ACC112 (cell line): ENCODE measurements around the gene ARAP1.

ENCODE experiments used
- H2AFZ ChIP-seq: fragments of 200-600 bp; sonication (generic); one replicate; pipeline ENCODE4 v1.6.0; 2017; ENCODE audit warnings: antibody characterized with exemption, low read length; ENCODE audit not compliant: unreplicated experiment
- H3K27ac ChIP-seq: fragments of 200-600 bp; sonication (generic); 2 replicates; pipeline ENCODE4 v1.5.1; 2014; ENCODE audit warnings: low read depth, mild to moderate bottlenecking, antibody characterized with exemption, low read length, moderate library complexity
- H3K27me3 ChIP-seq: fragments of 200-600 bp; sonication (generic); 2 replicates; pipeline ENCODE4 v1.6.1; 2014; ENCODE audit warnings: mild to moderate bottlenecking, antibody characterized with exemption, low read length, moderate library complexity, mixed read lengths; ENCODE audit not compliant: insufficient read depth
- H3K36me3 ChIP-seq: fragments of 200-600 bp; sonication (generic); 2 replicates; pipeline ENCODE4 v1.6.1; 2016; ENCODE audit warnings: mild to moderate bottlenecking, antibody characterized with exemption, low read length, moderate library complexity, mixed read lengths; ENCODE audit not compliant: insufficient read depth
- H3K4me1 ChIP-seq: fragments of 200-600 bp; sonication (generic); one replicate; pipeline ENCODE4 v1.6.1; 2016; ENCODE audit warnings: low read length, mixed read lengths; ENCODE audit not compliant: insufficient read depth, unreplicated experiment, control insufficient read depth
- H3K4me3 ChIP-seq: fragments of 200-600 bp; sonication (generic); 2 replicates; pipeline ENCODE4 v1.5.1; 2014; ENCODE audit warnings: mild to moderate bottlenecking, low read depth, low read length
- H3K79me2 ChIP-seq: fragments of 200-600 bp; sonication (generic); one replicate; pipeline ENCODE4 v1.6.0; 2016; ENCODE audit warnings: low read length; ENCODE audit not compliant: control insufficient read depth, unreplicated experiment, insufficient read depth

Gene ARAP1

GRCh38 chr11:72772059-72772458, 19.9 kb upstream of the ARAP1 start:
- peaks cover 27% of the 10 kb centered on the region for H3K4me1 ChIP-seq
- no peak overlapping the region for H3K27ac ChIP-seq
- no peaks in the 10 kb centered on the region for H3K79me2 ChIP-seq
- no peaks in the 10 kb centered on the region for H3K36me3 ChIP-seq
- H2AFZ ChIP-seq, result no peak overlapping the region
- no peaks in the 10 kb centered on the region for H3K27me3 ChIP-seq
- H3K4me3 ChIP-seq, result no peak overlapping the region

- no peaks in the 10 kb centered on the region for H3K79me2 ChIP-seq
- no peak overlapping the region for H3K27ac ChIP-seq
- H3K36me3 ChIP-seq, result no peaks in the 10 kb centered on the region
- peaks cover 27% of the 10 kb centered on the region for H3K4me1 ChIP-seq
- H3K27me3 ChIP-seq, result no peaks in the 10 kb centered on the region
- no peak overlapping the region for H2AFZ ChIP-seq
- no peak overlapping the region for H3K4me3 ChIP-seq
Measured at GRCh38 chr11:72771507-72771906, 19.3 kb upstream of the ARAP1 start.

DNA sequence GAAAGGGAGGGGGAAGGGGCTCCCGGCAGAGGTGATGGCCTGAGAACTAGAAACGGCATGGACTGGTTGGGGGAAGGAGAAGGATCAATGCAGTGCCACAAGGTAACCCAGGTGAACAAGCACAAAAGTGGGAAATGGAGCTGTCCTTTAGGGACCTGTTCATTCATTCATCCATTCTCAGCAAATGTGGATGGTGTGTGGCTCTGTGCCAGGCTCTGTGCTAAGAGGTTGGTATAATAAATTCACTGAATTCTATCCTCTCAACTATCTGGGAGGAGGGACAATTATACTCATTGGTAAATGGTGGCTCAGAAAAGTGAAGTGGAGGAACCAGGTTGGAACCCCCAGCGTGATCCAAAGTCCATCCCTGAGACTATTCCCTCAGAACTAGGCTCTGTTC, 18.6 kb upstream of the ARAP1 start:
- H3K36me3 ChIP-seq, result no peaks in the 10 kb centered on the region
- no peaks in the 10 kb centered on the region for H3K79me2 ChIP-seq
- no peak overlapping the region for H3K4me3 ChIP-seq
- no peak overlapping the region for H2AFZ ChIP-seq
- no peaks in the 10 kb centered on the region for H3K27me3 ChIP-seq
- H3K4me1 ChIP-seq, result peaks cover 27% of the 10 kb centered on the region
- H3K27ac ChIP-seq, result no peak overlapping the region

DNA sequence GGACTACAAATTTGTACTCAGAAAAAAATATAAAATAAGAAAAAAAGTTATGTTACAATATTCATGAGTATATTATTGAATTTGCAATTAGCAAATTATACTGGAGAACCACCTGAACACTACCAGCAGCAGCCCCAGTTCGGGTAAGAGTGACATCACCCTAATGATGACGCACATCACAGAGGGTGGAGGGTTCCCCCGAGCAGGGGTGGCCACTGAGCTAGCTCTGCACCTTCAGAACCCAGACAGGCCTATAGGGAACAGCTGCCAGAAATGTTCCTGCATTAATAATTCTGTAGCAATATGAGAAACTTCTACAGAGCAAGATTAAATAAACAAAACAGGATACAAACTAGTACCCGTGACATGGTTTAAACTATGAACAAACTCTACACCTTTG, 17.5 kb upstream of the ARAP1 start:
- no peak overlapping the region for H3K27ac ChIP-seq
- peaks cover 27% of the 10 kb centered on the region for H3K4me1 ChIP-seq
- H3K36me3 ChIP-seq, result no peaks in the 10 kb centered on the region
- H3K79me2 ChIP-seq, result no peaks in the 10 kb centered on the region
- no peak overlapping the region for H2AFZ ChIP-seq
- no peaks in the 10 kb centered on the region for H3K27me3 ChIP-seq
- H3K4me3 ChIP-seq, result no peak overlapping the region

DNA sequence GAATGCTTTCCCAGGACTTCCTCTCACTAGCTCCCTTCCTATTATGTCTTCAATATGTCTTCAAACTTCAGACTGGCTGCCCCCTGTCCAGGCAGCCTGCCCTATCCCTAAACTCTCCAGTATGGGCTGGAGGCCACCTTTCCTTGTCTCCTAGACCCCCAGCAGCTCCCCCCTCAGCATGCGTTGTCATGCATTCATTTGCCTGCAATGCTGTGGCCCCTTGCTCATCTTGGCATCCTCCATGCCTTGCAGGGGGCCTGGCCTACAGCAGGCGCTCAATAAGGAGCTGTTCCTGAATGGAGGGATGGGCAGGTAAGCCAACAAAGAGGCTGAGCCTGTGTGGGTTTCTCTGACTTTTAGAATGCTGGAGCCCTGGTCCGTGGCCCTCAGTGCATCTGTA, 16.4 kb upstream of the ARAP1 start:
- H3K4me3 ChIP-seq, result no peak overlapping the region
- H3K27ac ChIP-seq, result no peak overlapping the region
- peaks cover 23% of the 10 kb centered on the region for H3K4me1 ChIP-seq
- H3K27me3 ChIP-seq, result no peaks in the 10 kb centered on the region
- H3K36me3 ChIP-seq, result no peaks in the 10 kb centered on the region
- no peaks in the 10 kb centered on the region for H3K79me2 ChIP-seq
- H2AFZ ChIP-seq, result no peak overlapping the region

DNA sequence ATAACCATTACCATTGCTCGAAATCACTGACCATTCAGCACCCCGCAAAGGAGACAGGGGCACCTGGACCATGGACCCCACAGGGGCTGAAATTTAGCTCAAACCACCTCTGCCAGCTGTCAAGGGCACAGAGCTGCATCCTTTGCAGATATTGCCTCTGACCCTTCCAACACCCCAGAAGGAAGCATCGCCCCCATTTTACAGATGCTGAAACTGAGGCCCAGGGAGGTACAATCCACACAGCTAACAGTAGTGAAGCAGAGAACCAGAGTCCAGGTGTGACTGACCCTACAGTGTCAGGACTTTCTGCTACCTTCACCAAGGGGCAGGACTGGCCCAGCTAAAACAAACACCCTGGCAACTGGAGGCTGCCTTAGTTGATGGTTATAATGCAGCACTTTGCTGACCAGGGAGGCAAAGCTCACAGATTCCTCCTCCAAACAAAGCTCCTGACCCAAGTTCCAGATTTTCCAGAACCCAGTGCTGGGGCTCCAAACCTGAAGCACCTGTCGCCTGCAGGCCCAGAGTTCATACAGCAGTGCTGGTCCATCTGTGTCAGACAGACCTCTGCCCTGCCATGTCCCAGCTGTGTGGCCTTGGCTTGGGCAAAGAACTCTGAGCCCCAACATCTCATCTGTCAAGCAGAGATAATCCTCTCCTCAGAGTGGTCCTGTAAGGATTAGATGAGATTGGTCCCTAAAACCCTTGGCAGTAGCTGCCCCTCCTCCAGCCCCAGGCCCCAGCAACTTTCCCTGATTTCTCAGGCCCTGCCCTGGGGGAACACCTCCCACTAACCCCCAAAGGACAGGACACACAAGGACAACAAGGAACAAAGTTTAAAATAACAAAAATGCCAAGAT, 15.2 kb upstream of the ARAP1 start:
- Histone ChIP-seq H3K27ac (no peak overlapping the region), H2AFZ (no peak overlapping the region), H3K36me3 (no peaks in the 10 kb centered on the region), H3K4me3 (no peak overlapping the region), H3K27me3 (no peaks in the 10 kb centered on the region), H3K79me2 (no peaks in the 10 kb centered on the region), H3K4me1 (peaks cover 12% of the 10 kb centered on the region)

GRCh38 chr11:72766152-72766902, 14.1 kb upstream of the ARAP1 start:
- no peaks in the 10 kb centered on the region for H3K36me3 ChIP-seq
- no peak overlapping the region for H2AFZ ChIP-seq
- H3K27me3 ChIP-seq, result no peaks in the 10 kb centered on the region
- no peak overlapping the region for H3K27ac ChIP-seq
- H3K79me2 ChIP-seq, result no peaks in the 10 kb centered on the region
- H3K4me3 ChIP-seq, result no peak overlapping the region
- peaks cover 4% of the 10 kb centered on the region for H3K4me1 ChIP-seq

GRCh38 chr11:72764503-72764902, 12.3 kb upstream of the ARAP1 start:
- no peaks in the 10 kb centered on the region for H3K4me1 ChIP-seq
- no peak overlapping the region for H2AFZ ChIP-seq
- H3K27ac ChIP-seq, result no peak overlapping the region
- no peaks in the 10 kb centered on the region for H3K27me3 ChIP-seq
- no peaks in the 10 kb centered on the region for H3K79me2 ChIP-seq
- H3K4me3 ChIP-seq, result no peak overlapping the region
- no peaks in the 10 kb centered on the region for H3K36me3 ChIP-seq

DNA sequence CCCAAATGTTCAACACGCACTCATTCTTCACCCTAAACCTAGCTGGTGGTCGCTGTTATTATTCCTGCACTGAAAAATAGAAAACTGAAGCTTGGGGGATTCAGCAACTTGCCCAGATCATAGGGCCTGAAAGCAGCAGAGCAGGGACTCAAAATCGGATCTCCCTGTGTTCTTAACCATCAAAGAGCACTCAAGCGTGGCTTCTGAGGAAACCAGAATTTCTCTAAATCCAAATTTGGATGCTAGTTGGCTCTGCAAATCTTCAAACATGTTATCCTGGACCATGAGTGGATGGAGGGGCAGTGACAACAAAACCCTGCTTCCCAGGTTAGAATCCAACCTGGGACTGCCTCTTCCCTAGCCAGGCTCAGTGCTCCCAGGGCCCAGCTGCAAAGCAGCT, 11.6 kb upstream of the ARAP1 start:
- Histone ChIP-seq H3K4me1 (no peaks in the 10 kb centered on the region), H3K4me3 (no peak overlapping the region), H3K27ac (no peak overlapping the region)

DNA sequence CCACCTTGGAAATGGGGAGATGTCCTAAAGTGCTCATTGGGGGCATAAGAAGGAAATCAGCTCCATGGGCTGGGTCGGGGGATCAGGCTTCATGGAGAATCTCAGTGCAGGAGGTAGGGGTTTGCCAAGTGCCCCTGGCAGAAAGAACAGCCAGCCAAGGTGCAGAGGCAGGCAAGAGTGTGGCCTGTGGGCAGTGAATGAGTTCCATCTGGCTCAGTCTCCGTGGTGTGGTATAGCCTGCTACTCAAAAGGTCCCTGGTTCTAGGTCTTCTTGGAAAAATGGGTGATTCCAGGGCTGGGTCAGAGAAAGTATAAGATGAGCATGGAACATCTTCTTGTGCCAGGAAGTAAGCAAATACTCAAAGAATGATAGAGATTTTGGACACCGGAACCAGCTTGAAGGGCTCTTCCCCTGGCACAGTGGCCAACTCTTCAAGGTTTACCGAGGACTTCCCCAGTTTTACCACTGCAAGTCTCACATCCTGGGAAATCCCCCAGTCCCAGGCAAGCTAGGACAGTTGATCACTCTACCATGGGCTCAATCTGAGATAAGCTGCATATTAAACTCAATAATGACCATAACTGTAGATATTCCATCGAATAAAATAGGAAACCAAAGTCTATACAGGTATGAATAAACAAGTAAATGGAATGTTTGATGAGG, 10.6 kb upstream of the ARAP1 start:
- no peak overlapping the region for H3K4me3 ChIP-seq
- no peaks in the 10 kb centered on the region for H3K79me2 ChIP-seq
- no peak overlapping the region for H2AFZ ChIP-seq
- no peaks in the 10 kb centered on the region for H3K36me3 ChIP-seq
- no peaks in the 10 kb centered on the region for H3K27me3 ChIP-seq
- no peak overlapping the region for H3K27ac ChIP-seq
- H3K4me1 ChIP-seq, result no peaks in the 10 kb centered on the region

More for the DNA sequence above, 11.6 kb upstream of the ARAP1 start:
- Histone ChIP-seq H3K79me2 (no peaks in the 10 kb centered on the region), H2AFZ (no peak overlapping the region), H3K27me3 (no peaks in the 10 kb centered on the region), H3K36me3 (no peaks in the 10 kb centered on the region)
